ENCODE data around the gene BFAR.
"Not testable (repeated sequence)": the region's sequence is repeated elsewhere in the genome, so short reads cannot be mapped to it uniquely, and the experiment has no call there.

Gene BFAR

DNA sequence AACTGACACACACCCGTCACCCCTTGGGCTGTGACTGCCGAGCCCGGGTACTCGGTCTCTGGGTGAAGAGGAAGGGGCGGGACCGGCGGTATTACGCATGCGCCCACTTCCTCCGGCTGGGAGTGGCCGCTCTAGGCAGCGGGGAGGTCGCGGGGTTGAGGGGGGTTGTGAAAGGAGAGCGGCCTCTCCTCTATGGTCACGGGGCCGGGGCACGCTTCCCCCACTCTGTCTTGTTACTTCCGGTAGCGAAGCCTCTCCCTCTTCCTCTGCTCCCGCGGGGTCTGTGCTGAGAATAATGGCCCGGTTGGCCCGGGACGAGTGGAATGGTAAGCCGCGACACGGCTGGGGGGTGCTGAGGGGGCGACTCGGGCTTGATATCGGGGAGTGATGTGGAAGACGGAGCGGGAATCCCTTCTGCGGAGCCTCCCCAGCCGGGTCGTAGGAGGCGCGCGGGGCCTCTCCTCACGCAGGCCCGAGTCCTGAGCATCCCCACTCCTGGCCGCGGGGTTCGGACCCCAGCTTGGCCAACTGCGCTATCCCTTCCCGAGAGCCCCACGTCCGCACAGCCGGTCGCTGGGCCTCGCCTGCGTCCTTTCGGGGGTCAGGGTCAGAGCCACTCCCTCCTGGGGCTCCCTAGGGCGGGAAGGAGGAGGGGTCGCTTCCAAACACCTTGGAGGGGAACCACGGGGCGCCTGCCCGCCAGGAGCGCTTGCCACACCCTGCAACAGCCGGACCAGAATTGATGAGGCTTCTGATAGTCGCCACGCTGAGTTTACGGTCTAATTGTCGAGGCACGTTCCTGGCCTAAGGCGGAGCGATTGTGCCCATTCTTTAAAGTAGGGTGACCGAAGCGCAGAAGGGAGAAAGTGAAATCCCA lies at the start of gene BFAR:
TSS of gene BFAR (plus strand) at position 259 of the 877 bp plus-strand sequence. CDS start 11,396 bp downstream, outside the sequence.
- DNase-seq (ENCODE audit: low read depth in 2 of 2) = peak; percentile 98 to 99

DNA sequence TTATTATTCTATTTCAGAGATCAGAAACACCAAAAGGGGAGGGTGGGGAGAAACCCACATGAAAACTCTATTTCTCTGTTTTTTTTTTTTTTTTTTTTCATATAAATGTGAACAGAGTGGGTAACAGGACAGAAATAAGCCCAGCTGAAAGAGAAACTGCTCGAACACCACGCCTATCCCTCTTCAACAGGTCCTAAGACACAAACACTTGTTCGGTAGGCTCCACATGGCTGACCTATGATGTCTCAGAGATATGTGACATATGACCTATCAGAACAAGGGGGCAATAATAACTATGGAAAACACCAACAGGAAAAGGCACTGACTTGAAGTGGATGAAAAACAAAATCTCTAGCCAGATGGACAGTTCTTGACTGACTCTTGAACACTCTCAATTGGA lies 47.5 kb upstream of the BFAR start:
- no peak for DNase-seq (ENCODE audit: low read depth in 2 of 2)

DNA sequence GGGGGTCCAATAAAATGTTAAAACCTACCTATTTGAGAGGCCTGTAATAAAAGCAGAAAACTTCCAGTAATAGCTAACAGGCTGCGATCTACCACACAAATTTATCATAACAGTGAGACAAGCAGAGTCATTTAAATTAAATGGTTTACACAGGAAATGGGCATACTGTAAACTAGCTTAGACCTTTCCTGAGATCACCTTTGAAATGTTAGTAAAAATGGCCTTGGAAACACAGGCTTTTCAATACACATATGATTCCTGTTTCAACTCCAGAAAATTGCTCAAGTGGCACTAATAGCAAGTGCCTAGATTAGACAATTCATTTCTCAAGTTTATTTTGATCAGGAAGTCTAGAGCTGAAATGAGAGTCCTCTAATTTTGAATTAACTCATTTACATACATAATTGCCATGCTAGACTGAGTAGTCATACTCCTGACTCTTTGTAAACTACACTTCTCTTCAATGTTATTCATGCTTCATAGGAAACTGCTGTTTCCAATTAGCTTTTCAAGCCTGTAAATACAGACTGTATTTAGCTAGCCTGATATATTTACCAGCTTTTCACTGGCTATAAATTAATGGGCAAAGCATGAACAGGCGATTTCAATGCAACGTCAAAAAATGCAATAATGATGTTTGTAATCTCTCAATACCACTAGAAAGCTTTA lies 46.0 kb upstream of the BFAR start:
- no peak for DNase-seq (ENCODE audit: low read depth in 2 of 2)

GRCh38 chr16:14600164-14600563 lies 32.6 kb upstream of the BFAR start:
- no peak for DNase-seq (ENCODE audit: low read depth in 2 of 2)

- DNase-seq (ENCODE audit: low read depth in 2 of 2) = no peak
These were observed 30.2 kb upstream of the BFAR start for GRCh38 chr16:14602443-14602963.

DNA sequence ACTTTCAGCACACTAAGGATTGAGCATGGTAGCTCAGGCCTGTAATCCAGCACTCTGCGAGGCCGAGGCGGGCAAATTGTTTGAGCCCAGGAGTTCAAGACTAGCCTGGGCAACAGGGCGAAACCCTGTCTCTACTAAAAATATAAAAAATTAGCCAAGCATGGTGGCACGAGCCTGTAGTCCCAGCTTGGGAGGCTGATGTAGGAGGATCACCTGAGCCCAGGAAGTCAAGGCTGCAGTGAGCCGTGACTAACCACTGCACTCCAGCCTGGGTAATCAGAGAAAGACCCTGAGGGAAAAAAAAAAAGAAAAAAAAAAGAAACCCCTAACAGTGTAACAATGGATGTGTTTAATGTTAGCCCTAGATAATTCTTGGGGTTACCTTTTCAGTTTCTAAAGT lies 26.6 kb upstream of the BFAR start:
- DNase-seq (ENCODE audit: low read depth in 2 of 2) = no peak

DNA sequence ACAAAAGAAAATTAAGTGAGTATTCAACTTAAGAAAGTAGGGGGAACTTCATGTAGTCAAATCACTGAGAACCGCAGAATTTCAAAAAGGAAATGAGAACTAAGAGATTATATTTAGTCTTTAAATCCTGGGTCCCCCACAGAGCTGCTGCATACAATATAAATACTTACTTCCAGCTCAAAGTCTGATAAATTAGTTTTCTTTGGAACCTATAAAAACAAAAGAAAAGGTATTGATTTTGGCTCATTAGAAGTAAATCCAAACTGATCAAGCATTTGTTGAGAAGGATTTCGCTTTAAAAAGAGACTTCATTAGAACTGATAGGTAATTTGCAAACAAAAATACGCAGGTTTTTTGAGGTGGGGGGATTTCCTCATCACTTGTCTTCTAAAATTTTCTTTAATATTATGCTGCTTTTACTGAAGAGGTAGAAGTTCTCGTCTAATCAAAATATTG lies 24.6 kb upstream of the BFAR start:
- no peak for DNase-seq (ENCODE audit: low read depth in 2 of 2)

DNA sequence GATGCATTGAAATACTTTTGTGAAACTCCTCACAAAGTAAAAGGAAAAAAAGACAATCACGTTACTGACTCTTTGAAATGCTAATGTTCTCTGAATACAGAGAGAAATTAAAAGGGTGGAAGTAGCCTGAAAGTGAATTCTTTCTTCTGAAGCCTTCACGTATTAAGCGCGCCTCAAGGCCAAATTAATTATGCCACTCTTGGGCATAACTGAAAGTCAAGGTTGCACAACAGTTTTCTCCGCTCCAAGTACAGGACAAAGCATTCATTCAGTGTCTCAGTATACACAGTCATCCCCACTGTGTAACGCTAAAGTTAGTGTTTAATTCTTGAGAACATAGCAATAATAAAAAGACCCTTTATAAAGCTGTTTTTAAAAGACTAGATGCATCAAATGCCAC lies 24.1 kb upstream of the BFAR start:
- no peak for DNase-seq (ENCODE audit: low read depth in 2 of 2)

- DNase-seq (ENCODE audit: low read depth in 2 of 2) = no peak
These were observed 23.0 kb upstream of the BFAR start for GRCh38 chr16:14609716-14610115.

DNA sequence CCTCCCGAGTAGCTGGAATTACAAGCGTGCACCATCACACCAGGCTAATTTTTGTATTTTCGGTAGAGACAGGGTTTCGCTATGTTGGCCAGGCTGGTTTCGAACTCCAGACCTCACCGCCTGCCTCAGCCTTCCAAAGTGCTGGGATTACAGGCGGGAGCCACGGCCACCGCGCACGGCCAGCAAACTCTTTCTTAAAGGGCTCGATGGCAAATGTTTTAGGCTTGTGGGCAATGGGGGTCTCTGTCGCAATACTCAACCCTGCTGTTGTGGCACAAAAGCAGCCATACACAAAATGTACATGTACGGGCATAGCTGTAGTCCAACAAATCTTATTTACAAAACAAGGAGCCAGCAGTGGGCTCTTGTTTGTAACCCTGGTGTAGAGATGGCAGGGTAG lies 21.1 kb upstream of the BFAR start:
- DNase-seq (ENCODE audit: low read depth in 2 of 2) = no peak

- no peak for DNase-seq (ENCODE audit: low read depth in 2 of 2)
These were observed 18.8 kb upstream of the BFAR start for GRCh38 chr16:14613991-14614390.

DNA sequence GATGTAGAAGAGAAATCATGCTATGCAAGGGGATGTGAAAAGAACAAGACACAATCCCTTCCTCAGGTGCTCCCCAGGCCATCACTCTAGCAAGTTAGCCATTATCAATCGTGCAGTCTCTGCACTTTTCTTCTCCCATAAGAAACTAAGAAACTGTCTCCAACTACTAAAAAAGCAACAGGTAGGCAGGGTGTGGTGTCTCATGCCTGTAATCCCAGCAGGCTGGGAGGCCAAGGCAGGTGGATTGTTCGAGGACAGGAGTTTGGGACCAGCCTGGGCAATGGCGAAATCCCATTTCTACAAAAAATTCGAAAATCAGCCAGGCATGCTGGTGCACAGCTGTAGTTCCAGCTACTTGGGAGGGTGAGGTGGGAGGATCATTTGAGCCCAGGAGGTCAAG lies 16.5 kb upstream of the BFAR start:
- DNase-seq (ENCODE audit: low read depth in 2 of 2) = no peak

DNA sequence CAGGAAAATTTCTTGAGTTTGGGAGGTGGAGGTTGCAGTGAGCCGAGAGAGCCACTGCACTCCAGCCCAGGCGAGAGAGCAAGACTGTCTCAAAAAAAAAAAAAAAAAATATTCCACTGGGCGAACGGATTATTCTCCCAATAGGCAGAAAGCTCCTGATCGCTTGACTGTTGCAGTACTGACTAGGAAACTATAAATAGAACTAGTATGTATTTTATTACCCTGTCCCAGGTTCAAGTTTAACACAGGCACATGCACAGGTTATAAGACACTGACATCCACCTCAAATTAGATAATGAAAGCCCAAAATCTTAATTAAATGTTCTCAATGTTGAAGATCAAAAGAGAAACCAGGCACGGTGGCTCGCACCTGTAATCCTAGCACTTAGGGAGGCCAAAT lies 14.2 kb upstream of the BFAR start:
- DNase-seq (ENCODE audit: low read depth in 2 of 2) = no peak

DNA sequence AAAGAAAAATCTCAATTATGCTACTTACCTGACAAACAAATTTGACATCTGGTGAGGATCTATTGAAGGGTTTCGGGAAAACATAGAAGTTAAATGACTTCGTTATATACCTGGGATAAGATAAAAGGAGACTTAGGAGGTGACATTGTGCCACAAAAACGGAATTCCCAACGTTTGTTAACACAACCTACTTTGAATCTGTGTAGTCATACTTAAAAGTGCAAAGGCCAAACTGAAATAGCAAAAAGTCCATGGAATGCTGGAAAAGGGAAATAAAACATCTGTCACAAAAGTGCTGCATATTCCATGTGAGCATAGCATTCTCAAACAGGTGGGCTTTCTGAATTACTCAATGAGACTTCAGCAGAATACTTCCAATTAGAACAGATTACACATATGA lies 5.7 kb upstream of the BFAR start:
- no peak for DNase-seq (ENCODE audit: low read depth in 2 of 2)

- no peak for DNase-seq (ENCODE audit: low read depth in 2 of 2)
These were observed 3.7 kb upstream of the BFAR start for GRCh38 chr16:14628806-14629611.

DNA sequence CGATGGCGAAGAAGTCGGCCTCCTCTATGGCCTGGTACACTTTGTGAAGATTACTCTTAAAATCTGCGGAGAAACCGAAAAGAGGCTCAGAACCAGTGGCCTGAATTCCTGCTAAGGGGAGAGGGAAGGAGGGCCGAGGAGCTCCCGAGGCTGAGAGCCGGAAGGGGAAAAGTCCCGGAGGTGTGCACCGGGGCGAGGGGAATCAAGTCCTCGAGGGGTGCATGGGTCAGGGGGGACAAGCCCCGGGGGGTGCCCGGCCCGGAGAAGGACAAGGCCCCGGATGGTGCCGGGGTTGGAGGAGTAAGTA lies 3.2 kb upstream of the BFAR start:
- peak in 1 of 2 donors; percentile 5 for DNase-seq (ENCODE audit: low read depth in 2 of 2)

- peak; percentile 94 to 95 for DNase-seq (ENCODE audit: low read depth in 2 of 2)
These were observed 2.7 kb upstream of the BFAR start, which contains the start of gene PARN for GRCh38 chr16:14629919-14630619. Gene PARN (minus strand): TSS chr16:14630260. CDS start chr16:14630125, 135 bp downstream.

DNA sequence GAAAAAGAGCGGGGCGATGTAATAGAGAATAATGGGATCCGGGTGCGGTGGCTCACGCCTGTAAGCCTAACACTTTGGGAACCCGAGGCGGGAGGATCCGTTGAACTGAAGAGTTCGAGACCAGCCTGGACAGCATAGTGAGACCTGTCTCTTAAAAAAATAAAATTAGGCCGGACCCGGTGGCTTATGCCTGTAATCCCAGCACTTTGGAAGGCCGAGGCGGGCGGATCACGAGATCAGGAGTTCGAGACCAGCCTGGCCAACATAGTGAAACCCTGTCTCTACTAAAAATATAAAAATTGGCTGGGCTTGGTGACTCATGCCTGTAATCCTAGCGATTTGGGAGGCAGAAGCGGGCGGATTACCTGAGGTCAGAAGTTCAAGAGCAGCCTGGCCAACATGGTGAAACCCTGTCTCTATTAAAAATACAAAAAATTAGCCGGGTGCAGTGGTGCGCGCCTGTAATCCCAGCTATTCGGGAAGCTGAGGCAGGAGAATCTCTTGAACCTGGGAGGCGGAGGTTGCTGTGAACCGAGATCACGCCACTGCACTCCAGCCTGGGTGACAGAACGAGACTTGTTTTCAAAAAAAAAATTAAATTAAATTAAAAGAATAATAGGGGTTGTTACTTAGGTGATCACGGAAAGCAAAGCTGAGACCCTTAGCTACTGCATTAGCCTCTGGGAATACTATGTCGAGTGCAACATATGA lies 2.0 kb upstream of the BFAR start:
- not testable (repeated sequence) for DNase-seq (ENCODE audit: low read depth in 2 of 2)

- DNase-seq (ENCODE audit: low read depth in 2 of 2) = no peak
These were observed 1.6 kb downstream of the BFAR start for GRCh38 chr16:14634389-14634725.

DNA sequence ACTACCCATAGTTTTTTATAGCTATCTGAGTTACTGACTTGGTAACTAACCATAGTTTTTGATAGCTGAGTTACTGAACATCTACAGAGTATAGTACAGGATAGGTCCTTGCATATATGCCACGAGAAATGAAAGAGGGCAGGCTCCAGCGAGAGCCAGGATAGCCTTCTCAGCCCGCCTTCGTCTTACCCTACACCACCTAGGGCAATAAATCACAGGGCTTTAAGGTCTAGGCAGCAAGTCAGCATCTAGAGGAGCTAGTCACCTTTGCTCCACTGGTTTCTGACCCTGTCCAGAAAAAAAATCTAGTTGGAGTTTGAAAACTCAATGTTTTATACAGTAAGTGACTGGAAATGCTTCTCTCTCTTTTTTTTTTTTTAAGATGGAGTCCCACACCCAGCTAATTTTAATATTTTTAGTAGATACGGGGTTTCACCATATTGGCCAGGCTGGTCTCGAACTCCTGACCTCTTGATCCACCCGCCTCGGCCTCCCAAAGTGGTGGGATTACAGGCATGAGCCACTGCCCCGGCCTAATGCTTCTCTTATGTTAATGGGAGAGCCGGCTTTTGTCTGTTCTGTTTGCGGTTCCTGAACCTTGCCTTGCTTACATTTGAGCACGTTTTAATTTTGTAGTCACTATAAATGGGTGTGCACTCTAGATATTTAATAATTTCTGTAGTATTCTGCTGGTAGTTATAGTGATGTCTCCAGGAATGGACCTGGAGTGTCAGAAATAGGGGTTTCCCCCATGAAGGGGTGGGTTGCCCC lies 2.8 kb downstream of the BFAR start:
- no peak for DNase-seq (ENCODE audit: low read depth in 2 of 2)

All from stimulated activated CD8-positive, alpha-beta memory T cell treated with anti-CD3 and anti-CD28 coated beads, Interleukin-15, amount 100 ng/mL, for 4 hours (primary cell).